Nephron (organoid): ENCODE results near the gene TNNC1.

Experiments used
- H3K27ac Mint-ChIP-seq, 3 experiments: 2 replicates each; pipeline ENCODE4 v1.8.0; 2020; ENCODE audit warnings: mixed read lengths in 3 of 3, mild to moderate bottlenecking in 2 of 3, moderate library complexity in 1 of 3
- H3K27me3 Mint-ChIP-seq: 2 replicates; pipeline ENCODE4 v1.8.0; 2021; ENCODE audit warnings: low read depth, mild to moderate bottlenecking, moderate library complexity, mixed read lengths
- H3K36me3 Mint-ChIP-seq: 2 replicates; pipeline ENCODE4 v1.8.0; 2020; ENCODE audit warnings: low read depth, mixed read lengths
- H3K4me1 Mint-ChIP-seq: 2 replicates; pipeline ENCODE4 v1.8.0; 2020; ENCODE audit warnings: mixed read lengths
- H3K4me3 Mint-ChIP-seq, 3 experiments: 2 replicates each; pipeline ENCODE4 v1.8.0; 2020; ENCODE audit warnings: mild to moderate bottlenecking in 3 of 3, mixed read lengths in 3 of 3, moderate library complexity in 2 of 3
- H3K9me3 Mint-ChIP-seq: 2 replicates; pipeline ENCODE4 v1.8.0; 2020; ENCODE audit warnings: mixed read lengths
- TF ChIP-seq, protein P1 (sequence below), 3 experiments: fragments of 200-600 bp; sonication (generic); IDR thresholded peaks; one replicate each; pipeline ENCODE4 v1.5.0; 2021; ENCODE audit warnings: antibody characterized with exemption in 3 of 3; ENCODE audit not compliant: unreplicated experiment in 3 of 3

TNNC1 gene

DNA sequence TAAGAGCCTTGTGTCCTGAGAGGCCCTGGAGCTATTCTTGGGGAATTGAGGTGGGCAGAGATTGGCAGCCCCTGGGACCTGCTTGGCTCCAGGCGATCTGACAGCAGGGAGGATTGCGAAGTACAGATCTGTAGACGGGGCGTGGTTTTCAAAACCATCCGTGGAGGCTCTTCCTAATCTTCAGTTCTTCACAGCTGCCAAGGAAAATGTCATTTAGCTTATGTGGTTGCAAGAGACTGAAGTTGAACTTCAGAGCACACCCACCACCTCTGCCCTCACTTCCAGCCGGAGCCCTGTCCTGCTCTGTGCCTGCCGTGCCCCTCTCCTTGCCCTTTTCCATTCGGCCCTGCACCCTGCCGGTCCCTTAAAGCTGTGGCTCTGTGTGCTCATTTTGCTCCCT, 14.5 kb upstream of the TNNC1 start:
- TF ChIP-seq, protein P1, sequence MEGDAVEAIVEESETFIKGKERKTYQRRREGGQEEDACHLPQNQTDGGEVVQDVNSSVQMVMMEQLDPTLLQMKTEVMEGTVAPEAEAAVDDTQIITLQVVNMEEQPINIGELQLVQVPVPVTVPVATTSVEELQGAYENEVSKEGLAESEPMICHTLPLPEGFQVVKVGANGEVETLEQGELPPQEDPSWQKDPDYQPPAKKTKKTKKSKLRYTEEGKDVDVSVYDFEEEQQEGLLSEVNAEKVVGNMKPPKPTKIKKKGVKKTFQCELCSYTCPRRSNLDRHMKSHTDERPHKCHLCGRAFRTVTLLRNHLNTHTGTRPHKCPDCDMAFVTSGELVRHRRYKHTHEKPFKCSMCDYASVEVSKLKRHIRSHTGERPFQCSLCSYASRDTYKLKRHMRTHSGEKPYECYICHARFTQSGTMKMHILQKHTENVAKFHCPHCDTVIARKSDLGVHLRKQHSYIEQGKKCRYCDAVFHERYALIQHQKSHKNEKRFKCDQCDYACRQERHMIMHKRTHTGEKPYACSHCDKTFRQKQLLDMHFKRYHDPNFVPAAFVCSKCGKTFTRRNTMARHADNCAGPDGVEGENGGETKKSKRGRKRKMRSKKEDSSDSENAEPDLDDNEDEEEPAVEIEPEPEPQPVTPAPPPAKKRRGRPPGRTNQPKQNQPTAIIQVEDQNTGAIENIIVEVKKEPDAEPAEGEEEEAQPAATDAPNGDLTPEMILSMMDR (IDR thresholded peaks at IDR 0.05; ENCODE audit: unreplicated experiment in 3 of 3): no peak
- H3K36me3 Mint-ChIP-seq: peaks cover 44% of the 10 kb centered on the region
- no peaks in the 10 kb centered on the region for H3K9me3 Mint-ChIP-seq
- H3K4me1 Mint-ChIP-seq: peaks cover 14% of the 10 kb centered on the region
- no peaks in the 10 kb centered on the region for H3K27me3 Mint-ChIP-seq
- no peak overlapping the region for H3K4me3 Mint-ChIP-seq
- H3K27ac Mint-ChIP-seq: peak overlapping the region in 1 of 3 experiments; percentile 16

DNA sequence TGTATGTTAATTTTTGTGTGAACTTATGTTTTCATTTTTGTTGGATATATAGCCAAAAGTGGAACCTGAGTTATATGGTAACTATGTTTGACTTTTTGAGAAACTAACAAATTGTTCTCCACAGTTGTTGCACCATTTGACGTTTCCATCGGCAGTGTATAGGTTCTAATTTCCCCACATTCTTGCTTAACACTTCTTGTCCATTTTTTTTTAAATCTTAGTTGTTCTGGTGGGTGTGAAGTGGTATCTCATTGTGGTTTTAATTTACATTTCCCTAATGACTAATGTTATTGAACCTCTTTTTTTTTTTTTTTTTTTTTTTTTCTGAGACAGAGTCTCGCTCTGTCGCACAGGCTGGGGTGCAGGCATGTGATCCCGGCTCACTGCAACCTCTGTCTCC, 9.6 kb upstream of the TNNC1 start:
- Mint-ChIP-seq H3K27me3 (no peaks in the 10 kb centered on the region), H3K36me3 (peaks cover 52% of the 10 kb centered on the region), H3K4me1 (peaks cover 10% of the 10 kb centered on the region), H3K9me3 (no peaks in the 10 kb centered on the region), H3K4me3 (no peak overlapping the region), H3K27ac (no peak overlapping the region)
- TF ChIP-seq, protein P1 (IDR thresholded peaks at IDR 0.05; ENCODE audit: unreplicated experiment in 3 of 3): no peak

DNA sequence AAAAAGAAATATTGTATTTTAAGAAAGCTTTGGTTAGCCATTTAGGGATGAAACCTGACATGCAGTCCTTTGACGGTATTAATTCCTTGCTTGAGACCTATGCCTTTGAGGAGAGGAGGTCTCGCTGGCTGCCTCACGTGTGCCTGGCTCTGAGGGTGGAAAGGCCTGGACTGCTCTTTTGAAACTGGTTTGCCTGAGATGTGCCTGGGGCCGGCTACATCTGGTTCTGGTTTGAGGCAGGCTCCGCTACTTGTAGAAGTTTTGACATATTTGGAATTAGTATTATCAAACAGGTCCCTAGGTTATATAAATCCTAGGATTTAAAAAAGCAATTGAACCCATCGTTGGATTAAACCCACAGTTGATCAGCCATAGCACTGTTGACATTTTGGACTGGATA, 8.0 kb upstream of the TNNC1 start:
- Mint-ChIP-seq H3K27ac (no peak overlapping the region), H3K27me3 (no peaks in the 10 kb centered on the region), H3K36me3 (peaks cover 62% of the 10 kb centered on the region), H3K4me3 (no peak overlapping the region), H3K4me1 (peaks cover 15% of the 10 kb centered on the region), H3K9me3 (no peaks in the 10 kb centered on the region)
- TF ChIP-seq, protein P1 (IDR thresholded peaks at IDR 0.05; ENCODE audit: unreplicated experiment in 3 of 3): no peak

DNA sequence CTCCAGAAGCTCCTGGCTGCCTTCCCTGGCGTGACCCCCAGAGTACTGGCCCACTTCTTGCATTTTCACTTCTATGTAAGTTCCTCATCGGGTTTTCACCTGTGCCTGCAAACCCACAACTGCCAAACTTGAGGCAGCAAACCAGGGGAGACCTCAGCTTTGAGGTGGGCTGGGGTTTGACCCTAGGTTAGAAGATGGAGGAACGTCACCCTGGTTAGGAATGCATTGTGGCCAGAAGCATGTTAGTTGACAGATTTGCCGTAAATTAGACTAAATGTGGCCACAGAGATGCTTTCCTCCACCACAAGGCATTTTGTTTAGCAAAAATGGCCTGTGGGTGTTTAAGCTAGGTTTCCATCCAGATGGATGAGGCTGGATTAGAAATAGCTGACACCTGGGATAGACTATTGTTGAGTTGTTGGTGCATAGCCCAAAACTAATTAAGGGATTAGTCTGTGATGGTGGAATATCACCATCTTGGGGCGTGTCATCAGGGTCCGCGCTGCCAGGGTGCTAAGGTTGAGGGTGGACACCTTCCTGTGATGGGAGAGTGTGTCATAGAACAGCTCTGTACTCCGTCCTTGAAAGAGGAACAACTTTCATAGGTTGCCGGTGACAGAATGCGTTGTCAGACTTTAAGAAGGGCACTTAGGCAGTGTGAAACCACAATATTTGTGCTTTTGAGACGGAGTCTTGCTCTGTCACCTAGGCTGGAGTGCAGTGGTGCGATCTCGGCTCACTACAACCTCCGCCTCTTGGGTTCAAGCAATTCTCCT, 5.1 kb upstream of the TNNC1 start:
- Mint-ChIP-seq H3K4me1 (peaks cover 29% of the 10 kb centered on the region), H3K27me3 (no peaks in the 10 kb centered on the region), H3K27ac (no peak overlapping the region), H3K4me3 (no peak overlapping the region), H3K36me3 (peaks cover 51% of the 10 kb centered on the region), H3K9me3 (no peaks in the 10 kb centered on the region)
- TF ChIP-seq, protein P1 (IDR thresholded peaks at IDR 0.05; ENCODE audit: unreplicated experiment in 3 of 3): no peak

DNA sequence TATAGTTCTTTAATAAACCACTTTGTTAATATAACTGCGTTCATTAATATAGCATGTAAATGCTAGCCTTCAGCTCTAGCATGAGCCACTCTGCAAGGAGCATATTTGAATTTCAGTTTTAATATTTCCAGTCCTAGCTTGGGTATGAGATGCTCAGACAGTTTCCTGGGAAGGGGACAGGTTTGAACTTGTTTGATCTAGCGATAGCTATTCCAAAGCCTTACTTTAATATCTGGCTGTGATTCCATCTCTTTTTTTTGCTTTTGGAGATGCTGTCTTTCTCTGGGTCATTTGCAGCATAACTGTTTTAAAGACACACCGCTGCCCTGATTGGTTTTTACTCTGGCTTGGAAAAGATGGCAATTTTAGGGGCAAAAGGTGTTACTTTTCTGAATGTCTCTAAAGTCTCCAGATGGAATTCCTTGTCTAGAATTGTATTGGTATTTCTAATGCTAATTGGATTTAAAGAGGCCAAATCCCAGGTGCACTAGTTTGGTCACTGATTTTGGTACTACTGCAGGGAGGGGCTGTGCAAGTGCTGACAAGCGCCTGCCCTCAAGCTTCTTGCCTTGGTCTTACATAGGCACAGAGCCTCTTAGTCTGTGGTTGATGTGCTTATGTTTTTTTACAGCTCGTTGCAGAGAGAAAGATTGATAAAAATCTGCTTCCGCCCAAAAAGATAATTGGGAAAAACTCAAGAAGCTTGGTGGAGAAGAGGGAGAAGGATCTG, 4.4 kb upstream of the TNNC1 start:
- Mint-ChIP-seq H3K4me3 (peak overlapping the region; percentile 68 to 98 (median 94)), H3K27me3 (no peaks in the 10 kb centered on the region)
- TF ChIP-seq, protein P1 (IDR thresholded peaks at IDR 0.05; ENCODE audit: unreplicated experiment in 3 of 3): no peak

More for the DNA sequence above, 4.4 kb upstream of the TNNC1 start:
- peaks cover 29% of the 10 kb centered on the region for H3K4me1 Mint-ChIP-seq
- H3K36me3 Mint-ChIP-seq: peaks cover 47% of the 10 kb centered on the region
- no peak overlapping the region for H3K27ac Mint-ChIP-seq
- no peaks in the 10 kb centered on the region for H3K9me3 Mint-ChIP-seq
